ENCODE data around the gene PARD3.

DNA sequence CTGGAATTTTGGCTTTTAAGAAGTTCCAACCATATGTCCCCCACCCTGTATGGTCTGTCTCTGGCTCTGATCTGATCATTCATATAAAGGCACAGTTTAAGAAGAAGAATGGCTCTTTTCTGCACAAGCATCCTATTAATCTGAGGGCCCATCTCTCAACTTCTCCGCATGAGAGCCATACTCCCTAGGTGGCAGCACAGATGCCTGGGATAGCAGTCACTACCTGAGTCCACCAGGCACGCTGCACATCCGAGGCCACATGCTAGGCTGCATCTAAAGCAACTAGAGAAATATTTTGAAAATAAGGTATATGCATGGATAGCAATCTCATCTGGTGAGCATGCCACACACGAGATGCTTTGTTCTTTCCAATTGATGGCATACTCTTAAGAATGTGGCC lies 565.5 kb downstream of the PARD3 start:
- TF ChIP-seq, protein P1, sequence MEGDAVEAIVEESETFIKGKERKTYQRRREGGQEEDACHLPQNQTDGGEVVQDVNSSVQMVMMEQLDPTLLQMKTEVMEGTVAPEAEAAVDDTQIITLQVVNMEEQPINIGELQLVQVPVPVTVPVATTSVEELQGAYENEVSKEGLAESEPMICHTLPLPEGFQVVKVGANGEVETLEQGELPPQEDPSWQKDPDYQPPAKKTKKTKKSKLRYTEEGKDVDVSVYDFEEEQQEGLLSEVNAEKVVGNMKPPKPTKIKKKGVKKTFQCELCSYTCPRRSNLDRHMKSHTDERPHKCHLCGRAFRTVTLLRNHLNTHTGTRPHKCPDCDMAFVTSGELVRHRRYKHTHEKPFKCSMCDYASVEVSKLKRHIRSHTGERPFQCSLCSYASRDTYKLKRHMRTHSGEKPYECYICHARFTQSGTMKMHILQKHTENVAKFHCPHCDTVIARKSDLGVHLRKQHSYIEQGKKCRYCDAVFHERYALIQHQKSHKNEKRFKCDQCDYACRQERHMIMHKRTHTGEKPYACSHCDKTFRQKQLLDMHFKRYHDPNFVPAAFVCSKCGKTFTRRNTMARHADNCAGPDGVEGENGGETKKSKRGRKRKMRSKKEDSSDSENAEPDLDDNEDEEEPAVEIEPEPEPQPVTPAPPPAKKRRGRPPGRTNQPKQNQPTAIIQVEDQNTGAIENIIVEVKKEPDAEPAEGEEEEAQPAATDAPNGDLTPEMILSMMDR (IDR thresholded peaks at IDR 0.05; ENCODE audit: borderline replicate concordance, extremely low read depth, low read length, poor library complexity, severe bottlenecking) = no peak
- TF ChIP-seq EZH2 (IDR thresholded peaks at IDR 0.05; ENCODE audit: borderline replicate concordance, low read depth, low read length, severe bottlenecking) = no peak
